ENCODE data around the gene EPAS1.

Gene EPAS1

DNA sequence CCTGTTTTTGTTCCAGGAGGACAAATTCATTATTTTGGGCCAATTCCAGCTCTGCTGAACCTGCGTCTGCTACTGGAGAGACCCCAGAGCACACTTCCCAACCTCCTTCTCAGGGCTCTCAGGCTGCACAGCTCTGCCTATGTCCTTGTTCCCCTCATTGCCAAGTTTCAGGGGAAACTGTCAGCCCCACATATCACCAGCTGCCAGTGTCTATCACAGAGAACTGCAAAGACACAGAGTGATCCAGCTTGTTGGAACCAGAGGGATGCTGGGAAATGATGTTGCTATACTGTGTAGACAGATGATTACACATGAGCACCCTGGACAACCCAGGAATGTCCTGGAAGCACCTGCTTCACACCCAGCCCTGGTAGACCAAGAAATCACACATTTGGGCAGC, 114.8 kb downstream of the EPAS1 start:
- DNase-seq = no peak

DNA sequence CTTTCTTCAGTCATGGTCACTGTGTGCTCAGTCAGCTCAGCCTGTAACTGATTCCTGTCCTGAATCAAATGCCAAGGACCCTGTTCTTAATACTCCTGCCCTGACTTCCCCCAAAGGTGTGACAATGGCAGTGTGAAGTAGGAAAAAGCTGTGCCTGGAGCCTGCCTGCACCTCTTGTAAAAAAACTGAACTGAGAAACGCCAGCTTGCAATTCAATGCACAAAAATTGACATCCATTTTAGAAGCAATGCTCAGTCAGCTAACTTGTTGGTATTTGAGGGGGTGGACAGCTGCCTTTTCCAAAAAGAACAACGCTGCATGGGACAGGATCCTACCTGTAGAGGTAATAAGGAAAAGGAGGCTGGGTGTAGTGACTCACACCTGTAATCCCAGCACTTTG, 115.9 kb downstream of the EPAS1 start:
- DNase-seq = no peak

DNA sequence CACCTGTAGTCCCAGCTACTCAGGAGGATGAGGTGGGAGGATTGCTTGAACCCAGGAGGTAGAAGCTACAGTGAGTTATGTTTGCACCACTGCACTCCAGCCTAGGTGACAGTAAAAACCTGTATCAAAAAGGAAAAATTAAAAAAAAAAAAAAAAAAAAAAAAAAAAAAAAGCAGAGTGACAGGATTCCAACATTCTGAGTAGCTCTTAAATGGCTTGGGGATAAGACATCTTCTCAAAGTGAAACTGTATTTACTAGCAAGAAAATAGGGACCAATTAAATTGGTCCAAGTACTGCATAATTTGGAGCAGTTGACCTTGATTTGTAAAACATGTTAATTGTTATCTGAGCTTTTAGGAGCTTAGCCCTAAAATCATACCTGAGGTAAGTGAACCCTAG, 116.4 kb downstream of the EPAS1 start:
- DNase-seq = no peak

DNA sequence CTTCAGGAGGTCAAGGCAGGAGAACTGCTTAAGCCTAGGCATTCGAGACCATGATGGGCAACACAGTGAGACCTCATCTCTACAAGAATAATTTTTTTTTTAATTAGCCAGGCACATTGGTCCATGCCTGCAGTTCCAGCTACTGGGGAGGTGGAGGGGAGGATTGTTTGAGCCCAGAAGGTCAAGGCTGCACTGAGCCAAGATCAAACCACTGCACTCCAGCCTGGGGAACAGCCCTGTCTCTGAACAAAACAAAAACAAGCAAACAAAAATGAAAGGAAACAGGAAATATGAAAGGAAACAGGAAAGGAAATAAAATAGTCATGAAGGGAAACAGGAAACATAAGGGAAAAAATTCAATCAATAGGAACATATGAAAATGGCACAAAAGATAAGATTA, 117.5 kb downstream of the EPAS1 start:
- no peak for DNase-seq

DNA sequence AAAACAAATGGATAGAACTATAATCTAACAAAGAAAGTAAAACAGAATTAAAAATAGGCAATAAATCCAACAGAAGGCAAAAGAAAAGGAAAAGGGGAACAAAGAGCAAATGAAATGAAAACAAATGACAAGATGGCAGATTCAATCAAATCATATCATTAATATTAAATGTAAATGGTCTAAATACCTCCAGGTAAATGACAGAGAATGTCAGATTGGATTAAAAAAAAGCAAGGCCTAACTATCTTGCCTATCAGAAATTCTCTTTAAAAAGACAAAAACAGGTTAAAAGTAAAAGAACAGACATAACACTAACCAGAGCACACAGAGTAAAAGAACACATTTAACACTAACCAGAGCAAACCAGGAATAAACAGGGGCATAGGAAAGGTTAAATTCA, 119.1 kb downstream of the EPAS1 start:
- DNase-seq = no peak

DNA sequence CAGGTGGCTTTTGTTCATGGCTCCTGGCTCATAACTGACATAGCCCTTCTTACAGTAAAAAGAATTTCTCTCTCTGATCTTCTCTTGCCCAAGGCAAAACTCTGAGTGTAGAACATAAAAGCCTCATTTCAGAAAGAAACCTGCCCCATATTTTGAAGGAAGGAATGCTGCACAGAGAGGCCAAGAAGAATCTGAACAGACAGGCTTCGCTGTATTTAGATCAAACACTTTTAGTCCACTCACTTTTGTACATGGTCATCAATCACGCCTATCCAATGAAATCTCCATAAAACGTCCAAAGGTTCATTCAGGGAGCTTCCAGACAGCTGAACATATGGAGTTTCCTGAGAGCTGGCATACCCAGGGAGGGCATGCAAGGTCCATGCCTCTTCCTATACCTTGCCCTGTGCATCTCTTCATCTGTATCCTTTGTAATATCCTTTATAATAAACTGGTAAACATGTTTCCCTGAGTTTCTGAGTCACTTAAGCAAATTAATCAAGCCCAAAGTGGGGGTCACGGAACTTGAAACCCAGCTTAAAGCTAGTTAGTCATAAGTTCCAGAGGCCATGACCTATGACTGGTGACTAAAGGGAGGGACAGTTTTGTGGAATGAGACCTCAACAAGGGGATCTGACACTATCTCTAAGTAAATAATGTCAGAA, 119.7 kb downstream of the EPAS1 start:
- DNase-seq = no peak

DNA sequence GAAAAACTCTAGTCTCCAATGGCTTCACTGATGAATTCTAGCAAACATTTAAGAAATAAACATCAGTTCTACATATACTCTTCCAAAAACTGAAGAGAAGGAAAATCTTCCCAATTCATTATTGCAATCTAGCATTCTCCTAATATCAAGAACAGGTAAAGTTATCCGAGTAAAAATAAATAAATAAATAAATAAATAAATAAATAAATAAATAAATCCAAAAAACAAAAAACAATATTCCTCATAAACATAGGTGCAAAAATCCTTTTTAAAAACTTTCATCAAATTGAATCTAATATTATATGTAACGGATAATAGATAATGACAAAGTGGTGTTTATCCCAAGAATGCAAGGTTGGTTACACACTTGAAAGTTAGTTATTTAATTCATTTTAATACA, 123.7 kb downstream of the EPAS1 start:
- DNase-seq = no peak

DNA sequence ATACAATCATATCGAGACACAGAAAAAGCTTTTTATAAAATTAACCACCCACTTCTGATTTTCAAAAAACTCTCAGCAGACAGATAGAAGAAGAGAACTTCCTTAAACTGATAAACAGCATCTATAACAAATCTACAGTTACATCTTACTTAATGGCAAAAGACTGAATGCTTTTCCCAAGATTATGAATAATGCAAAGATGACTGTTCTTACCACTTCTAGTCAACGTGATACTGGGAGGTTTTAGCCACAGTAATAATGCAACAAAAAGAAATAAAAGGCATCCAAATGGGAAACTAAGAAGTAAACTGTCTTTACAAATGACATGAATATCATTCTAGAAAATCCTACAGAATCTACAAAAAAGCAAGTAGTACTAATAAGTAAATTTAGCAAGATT, 124.2 kb downstream of the EPAS1 start:
- DNase-seq = no peak

DNA sequence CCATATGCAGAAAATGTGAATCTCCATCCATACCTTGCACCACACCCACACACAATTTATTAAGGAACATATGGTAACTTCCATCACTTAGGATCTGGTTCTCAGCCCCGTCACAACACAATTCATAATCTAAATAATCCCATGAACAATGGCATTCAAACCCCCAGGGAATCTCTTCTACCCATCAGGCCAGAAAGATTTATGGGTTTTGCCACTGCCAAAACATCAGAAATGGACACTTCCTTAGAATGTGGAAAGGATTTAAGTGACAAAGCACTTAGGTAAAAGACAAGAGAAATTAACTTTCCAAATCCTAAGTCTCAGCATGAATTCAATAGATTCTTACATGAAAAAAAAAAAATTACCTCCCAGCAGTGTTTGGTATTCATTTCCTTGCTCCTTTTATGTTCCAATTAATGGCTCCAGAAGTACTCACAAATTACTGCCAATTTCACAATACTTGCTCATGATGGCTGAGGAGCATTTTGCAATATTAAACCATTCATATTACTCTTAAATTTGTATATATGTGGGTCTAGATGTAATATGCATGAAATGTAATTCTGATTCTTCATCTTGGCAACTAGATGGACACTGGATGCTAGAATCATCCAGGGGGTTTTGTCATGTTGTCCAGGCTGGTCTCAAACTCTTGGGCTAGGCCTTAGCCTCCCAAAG, 125.6 kb downstream of the EPAS1 start:
- no peak for DNase-seq

DNA sequence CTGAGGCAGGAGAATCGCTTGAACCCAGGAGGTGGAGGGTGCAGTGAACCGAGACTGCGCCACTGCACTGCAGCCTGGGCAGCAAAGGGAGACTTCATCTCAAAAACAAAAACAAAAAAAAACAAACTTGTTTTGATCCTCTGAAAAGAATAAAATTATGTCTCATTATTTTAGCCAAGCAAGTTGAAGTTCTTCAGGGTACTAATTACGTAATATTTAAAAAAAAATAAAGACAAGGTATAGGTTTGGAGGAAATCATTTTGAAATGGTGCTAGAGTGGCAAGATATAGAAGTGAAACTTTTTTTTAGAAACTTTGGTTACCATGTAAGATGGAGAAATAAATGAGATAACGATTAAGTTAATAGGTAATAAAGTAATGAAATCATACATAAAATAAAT, 127.7 kb downstream of the EPAS1 start:
- DNase-seq = no peak

DNA sequence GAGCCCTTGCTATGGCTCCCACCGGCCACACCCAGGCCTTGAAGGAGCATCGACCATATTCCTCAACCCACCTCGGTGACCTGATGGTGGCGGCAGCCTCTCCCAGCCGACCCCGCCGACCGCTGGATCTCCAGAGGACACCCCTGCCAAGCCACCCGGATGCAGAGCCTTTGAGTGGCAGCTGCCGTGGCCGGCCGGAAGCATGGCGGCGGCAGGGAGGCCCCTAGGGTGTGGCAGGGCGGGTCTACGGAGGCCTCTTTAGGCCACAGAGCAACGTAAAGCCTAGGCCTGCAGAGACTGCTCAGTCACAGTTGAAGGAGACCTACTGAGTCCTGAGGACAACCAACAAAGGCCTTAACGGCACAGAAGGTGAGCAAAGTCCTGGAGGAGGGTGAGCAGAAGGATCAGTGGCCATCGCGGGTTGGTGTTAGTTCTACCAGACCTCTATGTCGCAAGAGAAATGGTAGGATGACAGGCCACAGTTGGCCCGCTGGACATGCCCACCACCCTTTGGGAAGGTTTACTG, 131.8 kb downstream of the EPAS1 start:
- DNase-seq = no peak

DNA sequence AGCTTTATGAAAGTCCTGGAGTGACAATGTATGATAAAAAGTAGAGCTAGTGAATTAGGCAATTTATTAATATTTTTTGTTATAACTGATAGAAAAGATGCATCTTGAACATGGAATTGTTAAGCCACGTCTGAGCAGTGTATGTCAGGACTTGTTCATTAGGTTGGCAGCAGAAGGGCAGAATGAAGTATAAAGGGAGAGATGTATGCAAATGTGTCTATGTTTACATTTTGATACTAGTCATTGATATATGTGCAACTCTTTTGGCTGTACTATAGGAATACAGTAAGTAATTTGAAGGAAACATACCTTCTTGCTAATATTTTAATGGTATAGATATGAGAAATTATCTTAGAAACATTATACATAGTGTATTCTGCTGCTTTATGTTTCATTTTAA, 133.2 kb downstream of the EPAS1 start:
- DNase-seq = no peak

DNA sequence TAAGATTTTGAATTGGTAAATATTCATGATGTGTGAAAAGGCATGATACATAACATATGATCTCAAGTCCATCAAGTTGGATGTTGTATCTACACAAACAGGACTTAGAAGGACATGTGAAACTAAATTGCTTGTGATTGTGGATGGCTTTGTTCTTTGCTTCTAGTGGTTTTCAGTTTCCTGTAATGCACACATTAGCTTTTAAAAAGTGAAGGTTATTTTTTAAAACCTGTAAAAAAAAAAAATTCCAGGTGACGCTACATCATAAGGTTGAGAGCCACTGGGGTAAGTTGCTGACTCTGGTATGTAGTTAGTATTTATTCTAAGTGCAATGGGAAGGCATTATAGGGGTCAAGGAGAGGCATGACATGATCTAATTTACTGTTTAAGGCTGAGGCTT, 133.8 kb downstream of the EPAS1 start:
- no peak for DNase-seq

DNA sequence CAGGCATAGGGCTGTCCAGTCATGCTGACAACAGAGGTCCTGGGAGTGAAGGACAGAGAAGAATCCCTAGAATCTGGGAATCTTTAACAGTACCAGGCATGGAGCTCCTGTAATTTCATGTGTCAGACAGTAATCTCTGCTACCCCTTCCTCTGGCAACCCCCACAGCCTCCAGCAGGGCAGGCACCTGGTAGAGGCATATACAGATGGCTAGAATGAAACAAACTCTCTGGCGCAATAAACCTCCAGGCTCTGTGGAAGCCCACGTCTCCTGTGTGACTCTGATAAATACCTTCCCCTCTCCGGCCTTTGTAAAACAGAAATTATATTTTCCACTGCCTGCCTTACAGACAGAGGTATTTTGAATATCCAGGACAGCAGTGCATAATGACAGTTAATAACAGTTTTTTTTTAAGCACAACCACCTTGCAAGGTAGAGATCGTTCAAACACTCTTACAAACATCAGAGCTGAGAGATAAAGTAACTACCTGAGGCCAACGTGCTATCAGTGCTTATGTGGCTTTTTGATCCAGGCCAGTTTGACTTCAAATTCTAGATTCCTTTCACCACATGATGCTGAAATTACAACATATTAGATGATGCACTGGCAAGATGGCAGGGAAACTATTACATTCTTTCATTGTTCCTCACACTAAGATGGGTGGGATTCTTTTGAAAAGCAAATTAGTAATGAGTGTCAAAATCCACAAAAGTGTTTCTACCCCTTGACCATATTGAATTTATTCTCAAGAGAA, 134.5 kb downstream of the EPAS1 start:
- DNase-seq = peak; percentile 12

DNA sequence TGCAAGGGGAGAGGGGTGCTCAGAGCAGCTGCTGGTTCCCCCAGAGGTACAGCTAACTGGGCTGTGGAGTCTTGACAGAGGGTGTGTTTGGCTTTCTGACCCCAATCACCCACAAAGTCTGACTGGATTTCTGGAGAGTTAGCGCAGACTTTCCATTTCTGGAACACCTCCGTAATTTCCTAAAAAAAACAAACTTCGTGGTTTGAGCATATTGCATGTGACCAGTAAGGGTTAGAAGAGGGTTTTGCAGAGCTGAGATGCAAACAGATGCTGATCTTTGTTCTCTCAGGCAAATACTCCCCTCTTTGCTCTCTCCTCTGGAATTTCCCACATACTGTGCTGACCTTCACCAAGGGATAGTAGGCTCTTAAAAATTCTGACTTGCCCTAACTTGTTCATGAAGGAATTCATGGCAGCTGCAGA, 137.7 kb downstream of the EPAS1 start:
- DNase-seq = peak; percentile 39

DNA sequence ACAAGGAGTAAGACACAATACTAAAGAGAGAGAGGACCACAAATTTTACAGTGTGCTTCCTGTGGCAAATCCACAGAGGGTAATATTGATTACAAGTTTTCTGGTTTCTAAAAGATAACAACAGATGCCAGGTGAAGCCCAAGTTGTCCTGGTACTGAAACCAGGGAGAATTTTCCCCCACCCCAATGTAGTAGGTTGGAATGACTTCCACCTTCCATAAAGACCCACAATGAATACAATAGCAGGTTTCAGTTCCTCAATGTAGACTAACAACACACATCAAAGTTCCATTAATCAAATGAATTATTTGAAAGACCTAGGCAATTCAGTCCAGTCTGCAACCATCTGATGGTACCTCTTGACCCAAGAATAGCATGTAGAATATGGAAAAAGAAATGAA, 138.1 kb downstream of the EPAS1 start:
- no peak for DNase-seq

DNA sequence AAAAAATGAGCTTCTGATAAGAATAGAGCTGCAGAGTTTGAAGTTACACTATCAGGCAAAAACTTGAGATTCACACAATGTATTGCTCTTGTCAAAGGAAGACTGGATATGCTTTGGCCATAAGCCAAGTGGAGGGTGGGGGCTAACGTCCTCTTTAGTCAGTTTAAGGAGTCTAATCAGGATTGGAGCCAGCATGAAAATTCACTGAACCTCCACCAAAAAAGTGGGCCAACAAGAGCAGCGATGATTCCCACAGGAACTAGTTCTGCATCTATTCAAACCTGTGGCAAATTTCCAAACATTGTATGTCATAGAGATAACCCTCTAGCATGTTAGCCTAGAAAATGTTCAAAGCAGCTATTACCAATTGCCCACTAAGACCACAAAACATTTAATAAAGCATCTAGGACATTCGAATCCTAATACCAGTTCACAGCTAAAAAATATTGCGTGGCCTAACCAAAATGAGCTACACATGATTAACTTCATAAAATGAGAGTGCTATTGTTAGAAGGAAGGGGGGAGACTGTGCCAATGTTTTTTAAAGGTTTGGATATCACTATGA, 138.7 kb downstream of the EPAS1 start:
- peak; percentile 9 for DNase-seq

Data from fibroblast of skin of right quadriceps (primary cell).